Measurements from ENCODE around the gene PTPRJ.

GRCh38 chr11:47960015-47960414, 20.3 kb upstream of the PTPRJ start:
- TF ChIP-seq ZKSCAN8 (CRISPR knock-in tag; IDR thresholded peaks at IDR 0.05; ENCODE audit: borderline replicate concordance): no peak
- TF ChIP-seq HDAC2 (CRISPR knock-in tag; IDR thresholded peaks at IDR 0.05): no peak
- no peak for TF ChIP-seq POLR2A (IDR thresholded peaks at IDR 0.05; ENCODE audit: insufficient read depth in 1 of 2, low read depth in 2 of 2, low read length in 2 of 2)
- TF ChIP-seq TAF1 (CRISPR knock-in tag; IDR thresholded peaks at IDR 0.05): no peak
- no peak for TF ChIP-seq ZNF891 (CRISPR knock-in tag; IDR thresholded peaks at IDR 0.05)
- no peak for TF ChIP-seq ZNF3 (CRISPR knock-in tag; IDR thresholded peaks at IDR 0.05)
- no peak for TF ChIP-seq ZNF850 (CRISPR knock-in tag; conservative IDR thresholded peaks at IDR 0.05)
- no peak for TF ChIP-seq SRSF9 (IDR thresholded peaks at IDR 0.05; ENCODE audit: borderline replicate concordance, insufficient read depth, low read depth, low read length, poor library complexity, severe bottlenecking)
- TF ChIP-seq, protein P1, sequence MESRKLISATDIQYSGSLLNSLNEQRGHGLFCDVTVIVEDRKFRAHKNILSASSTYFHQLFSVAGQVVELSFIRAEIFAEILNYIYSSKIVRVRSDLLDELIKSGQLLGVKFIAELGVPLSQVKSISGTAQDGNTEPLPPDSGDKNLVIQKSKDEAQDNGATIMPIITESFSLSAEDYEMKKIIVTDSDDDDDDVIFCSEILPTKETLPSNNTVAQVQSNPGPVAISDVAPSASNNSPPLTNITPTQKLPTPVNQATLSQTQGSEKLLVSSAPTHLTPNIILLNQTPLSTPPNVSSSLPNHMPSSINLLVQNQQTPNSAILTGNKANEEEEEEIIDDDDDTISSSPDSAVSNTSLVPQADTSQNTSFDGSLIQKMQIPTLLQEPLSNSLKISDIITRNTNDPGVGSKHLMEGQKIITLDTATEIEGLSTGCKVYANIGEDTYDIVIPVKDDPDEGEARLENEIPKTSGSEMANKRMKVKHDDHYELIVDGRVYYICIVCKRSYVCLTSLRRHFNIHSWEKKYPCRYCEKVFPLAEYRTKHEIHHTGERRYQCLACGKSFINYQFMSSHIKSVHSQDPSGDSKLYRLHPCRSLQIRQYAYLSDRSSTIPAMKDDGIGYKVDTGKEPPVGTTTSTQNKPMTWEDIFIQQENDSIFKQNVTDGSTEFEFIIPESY (CRISPR knock-in tag; IDR thresholded peaks at IDR 0.05): no peak
- TF ChIP-seq, protein P2, sequence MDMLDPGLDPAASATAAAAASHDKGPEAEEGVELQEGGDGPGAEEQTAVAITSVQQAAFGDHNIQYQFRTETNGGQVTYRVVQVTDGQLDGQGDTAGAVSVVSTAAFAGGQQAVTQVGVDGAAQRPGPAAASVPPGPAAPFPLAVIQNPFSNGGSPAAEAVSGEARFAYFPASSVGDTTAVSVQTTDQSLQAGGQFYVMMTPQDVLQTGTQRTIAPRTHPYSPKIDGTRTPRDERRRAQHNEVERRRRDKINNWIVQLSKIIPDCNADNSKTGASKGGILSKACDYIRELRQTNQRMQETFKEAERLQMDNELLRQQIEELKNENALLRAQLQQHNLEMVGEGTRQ (IDR thresholded peaks at IDR 0.05; ENCODE audit: low read depth, low read length): no peak
- TF ChIP-seq, protein P2 (CRISPR knock-in tag; IDR thresholded peaks at IDR 0.05; ENCODE audit: borderline replicate concordance): no peak
- TF ChIP-seq, protein P3, sequence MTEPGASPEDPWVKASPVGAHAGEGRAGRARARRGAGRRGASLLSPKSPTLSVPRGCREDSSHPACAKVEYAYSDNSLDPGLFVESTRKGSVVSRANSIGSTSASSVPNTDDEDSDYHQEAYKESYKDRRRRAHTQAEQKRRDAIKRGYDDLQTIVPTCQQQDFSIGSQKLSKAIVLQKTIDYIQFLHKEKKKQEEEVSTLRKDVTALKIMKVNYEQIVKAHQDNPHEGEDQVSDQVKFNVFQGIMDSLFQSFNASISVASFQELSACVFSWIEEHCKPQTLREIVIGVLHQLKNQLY (CRISPR knock-in tag; IDR thresholded peaks at IDR 0.05): no peak
- TF ChIP-seq JARID2 (CRISPR knock-in tag; IDR thresholded peaks at IDR 0.05; ENCODE audit: insufficient replicate concordance): no peak
- TF ChIP-seq ZMYM3 (CRISPR knock-in tag; IDR thresholded peaks at IDR 0.05): no peak
